Large intestine (tissue), 3 donors: ENCODE data around the gene CFAP126. TPM values are rescaled to one million over a fixed set of nuclear protein-coding genes. Genes with fewer than 3 reads are reported as not detected.
"Not testable (repeated sequence)": the region's sequence is repeated elsewhere in the genome, so short reads cannot be mapped to it uniquely, and the experiment has no call there.

Experiments
- DNase-seq, 2 donors: peaks; one replicate each; pipeline versions ENCODE4 v3.0.0 to v3.0.0-alpha.2; 2013
- H3K27ac ChIP-seq: one replicate; pipeline ENCODE4 v1.5.1; 2013; ENCODE audit warnings: low read length
- H3K27me3 ChIP-seq: 2 replicates; pipeline ENCODE4 v1.6.1; 2013; ENCODE audit warnings: low read length; ENCODE audit not compliant: control insufficient read depth, insufficient read depth
- H3K36me3 ChIP-seq: 2 replicates; pipeline ENCODE4 v1.6.1; 2013; ENCODE audit warnings: low read length; ENCODE audit not compliant: control insufficient read depth, insufficient read depth
- H3K4me1 ChIP-seq: one replicate; pipeline ENCODE4 v1.6.1; 2013; ENCODE audit warnings: low read length; ENCODE audit not compliant: control insufficient read depth, insufficient read depth
- H3K4me3 ChIP-seq: one replicate; pipeline ENCODE4 v1.5.1; 2013; ENCODE audit warnings: low read length
- H3K9me3 ChIP-seq: one replicate; pipeline ENCODE4 v1.6.1; 2013; ENCODE audit warnings: mild to moderate bottlenecking, low read depth, low read length, moderate library complexity; ENCODE audit not compliant: control insufficient read depth
- WGBS: methylation state at CpG from one replicate; pipeline ENCODE4 v1.1.5; 2013; ENCODE audit warnings: low lambda C conversion rate; ENCODE audit not compliant: insufficient coverage; 5-methylcytosine and 5-hydroxymethylcytosine counted together
- polyA plus RNA-seq: library from polyadenylated mRNA; unstranded; fragments of 120-200 nt; gene quantifications from one replicate; pipeline ENCODE4 v1.2.1, GENCODE V29; 2013

The CFAP126 gene
- polyA plus RNA-seq, 1 donor, result 0.15 TPM

DNA sequence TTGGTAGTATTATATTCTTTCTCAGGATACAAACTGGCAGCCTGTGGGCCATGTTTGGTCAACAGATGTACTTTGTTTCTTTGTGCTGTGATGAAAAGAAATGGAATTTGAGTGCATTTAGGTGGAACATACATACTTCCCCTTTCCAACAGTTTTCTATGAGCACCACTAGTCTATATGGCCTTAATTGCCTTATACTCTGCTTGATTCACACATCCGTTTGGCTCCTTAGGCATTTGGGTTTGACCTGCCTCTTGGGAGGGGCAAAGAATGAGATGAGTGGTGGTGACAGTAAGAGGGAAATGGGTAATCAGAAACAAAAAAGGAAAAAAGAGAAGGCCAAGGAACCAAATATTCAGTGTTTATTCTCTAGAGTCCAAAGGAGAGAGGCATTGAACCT, 17.0 kb downstream of the CFAP126 start:
- Histone ChIP-seq H3K4me1 (no peaks in the 10 kb centered on the region), H3K27ac (no peak overlapping the region), H3K27me3 (no peaks in the 10 kb centered on the region), H3K36me3 (peaks cover 11% of the 10 kb centered on the region), H3K4me3 (no peak overlapping the region), H3K9me3 (no peaks in the 10 kb centered on the region)
- 83% methylated on average over 1 of the region's 1 CpG for WGBS
- DNase-seq, result no peak

DNA sequence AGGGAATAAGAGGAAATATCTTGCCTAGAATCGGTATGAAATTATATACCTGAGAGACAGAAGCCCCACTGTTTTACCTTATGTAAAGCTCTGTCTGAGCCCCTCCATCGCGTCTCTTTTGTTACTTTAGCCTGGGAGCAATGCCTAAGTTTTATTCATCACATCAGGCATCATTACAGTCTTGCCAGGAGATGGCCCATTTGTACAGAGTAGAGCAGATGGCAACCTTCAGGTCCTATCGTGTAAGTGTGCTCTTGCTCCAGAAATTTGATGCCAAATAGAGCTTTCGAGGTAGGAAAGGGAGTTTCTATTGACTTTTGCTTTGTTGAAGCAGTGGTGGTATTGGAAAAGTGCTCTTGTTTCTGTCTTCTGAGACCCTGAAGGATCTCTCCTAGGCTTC, 24.9 kb downstream of the CFAP126 start:
- 100% methylated on average over 2 of the region's 5 CpGs for WGBS
- no peak overlapping the region for H3K4me3 ChIP-seq
- H3K27me3 ChIP-seq, result no peaks in the 10 kb centered on the region
- H3K9me3 ChIP-seq, result no peaks in the 10 kb centered on the region
- no peak for DNase-seq
- H3K27ac ChIP-seq, result no peak overlapping the region
- no peaks in the 10 kb centered on the region for H3K4me1 ChIP-seq
- H3K36me3 ChIP-seq, result peaks cover 44% of the 10 kb centered on the region

DNA sequence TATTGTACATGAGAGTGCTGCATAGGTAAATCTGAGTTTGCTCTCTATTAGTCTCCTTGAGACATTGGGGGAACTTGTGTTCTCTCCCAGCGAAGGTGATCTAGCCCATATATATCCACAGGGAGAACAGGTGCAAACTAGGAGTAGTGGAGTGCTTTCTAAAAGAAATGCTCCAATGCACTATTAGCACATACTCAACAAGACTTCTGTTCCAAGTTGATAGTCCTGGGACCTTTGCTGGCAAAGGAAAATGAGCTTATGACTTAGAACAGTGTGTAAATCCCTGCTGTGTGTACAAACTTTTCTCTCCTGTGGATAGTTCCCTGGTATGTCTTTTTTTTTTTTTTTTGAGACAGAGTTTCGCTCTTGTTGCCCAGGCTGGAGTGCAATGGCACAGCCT, 25.5 kb downstream of the CFAP126 start:
- H3K4me3 ChIP-seq, result no peak overlapping the region
- no peaks in the 10 kb centered on the region for H3K9me3 ChIP-seq
- no peak overlapping the region for H3K27ac ChIP-seq
- H3K27me3 ChIP-seq, result no peaks in the 10 kb centered on the region
- peaks cover 44% of the 10 kb centered on the region for H3K36me3 ChIP-seq
- no peaks in the 10 kb centered on the region for H3K4me1 ChIP-seq
- no peak for DNase-seq
- WGBS, result no CpG with 5 or more reads among the region's 2 CpGs

DNA sequence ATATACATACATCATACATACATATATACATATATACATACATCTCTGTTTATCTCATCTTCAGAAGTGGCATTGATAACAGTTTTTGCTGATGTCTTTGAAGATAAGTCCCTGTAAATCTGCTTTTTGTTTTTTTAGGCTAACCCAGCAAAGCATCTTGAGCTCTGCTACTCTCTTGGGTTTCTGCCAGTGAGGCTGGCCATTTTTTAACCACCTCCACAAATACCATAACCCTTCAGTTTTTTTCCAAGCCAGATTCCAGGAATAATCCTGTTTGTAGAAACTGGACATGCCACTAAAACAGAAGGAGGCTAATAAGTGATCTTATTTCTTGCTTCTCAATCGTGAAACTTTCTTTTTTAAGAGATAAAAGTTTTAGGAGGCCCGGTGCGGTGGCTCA, 31.9 kb downstream of the CFAP126 start:
- Histone ChIP-seq H3K4me1 (no peaks in the 10 kb centered on the region), H3K27me3 (no peaks in the 10 kb centered on the region), H3K36me3 (peaks cover 67% of the 10 kb centered on the region), H3K9me3 (no peaks in the 10 kb centered on the region), H3K4me3 (no peak overlapping the region), H3K27ac (no peak overlapping the region)
- no peak for DNase-seq
- WGBS, result no CpG with 5 or more reads among the region's 3 CpGs

DNA sequence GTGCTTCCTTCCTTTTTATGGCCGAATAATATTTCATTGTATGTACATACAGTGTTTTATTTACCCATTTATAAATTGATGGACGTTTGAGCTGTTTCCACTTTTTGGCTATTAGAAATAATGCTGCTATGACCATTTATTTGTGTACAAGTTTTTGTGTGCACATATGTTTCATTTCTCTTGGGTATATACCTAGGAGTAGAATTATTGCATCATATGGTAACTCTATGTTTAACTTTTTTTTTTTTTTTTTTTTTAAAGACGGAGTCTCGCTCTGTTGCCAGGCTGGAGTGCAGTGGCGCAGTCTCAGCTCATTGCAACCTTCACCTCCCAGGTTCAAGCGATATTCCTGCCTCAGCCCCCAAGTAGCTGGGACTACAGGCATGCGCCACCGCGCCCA, 34.5 kb downstream of the CFAP126 start:
- Histone ChIP-seq H3K4me1 (no peaks in the 10 kb centered on the region), H3K27ac (no peak overlapping the region), H3K4me3 (no peak overlapping the region), H3K27me3 (no peaks in the 10 kb centered on the region), H3K9me3 (no peaks in the 10 kb centered on the region), H3K36me3 (peaks cover 72% of the 10 kb centered on the region)
- DNase-seq, result no peak
- WGBS, result no CpG with 5 or more reads among the region's 9 CpGs

DNA sequence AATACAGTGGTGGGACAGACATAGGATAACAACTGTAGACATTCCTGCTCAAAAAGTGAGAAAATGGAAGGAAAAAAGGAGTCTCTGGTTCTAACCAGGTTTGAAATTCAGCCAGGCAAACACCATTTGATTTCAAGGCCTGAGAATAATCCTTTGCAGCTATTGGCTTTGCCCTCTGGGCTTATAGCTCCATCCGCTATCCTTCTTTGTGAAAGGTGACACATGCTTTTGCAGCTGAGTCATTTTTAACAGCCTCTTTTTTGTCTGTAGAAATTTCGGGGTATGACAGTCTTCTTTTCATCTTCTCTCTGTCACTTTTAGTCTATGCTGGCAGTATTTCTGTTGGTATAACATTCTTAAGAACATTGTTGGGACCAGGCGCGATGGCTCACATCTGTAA, 37.3 kb downstream of the CFAP126 start:
- H3K27ac ChIP-seq, result no peak overlapping the region
- no peak for DNase-seq
- no peaks in the 10 kb centered on the region for H3K27me3 ChIP-seq
- H3K4me1 ChIP-seq, result no peaks in the 10 kb centered on the region
- H3K36me3 ChIP-seq, result peaks cover 70% of the 10 kb centered on the region
- no CpG with 5 or more reads among the region's 4 CpGs for WGBS
- no peaks in the 10 kb centered on the region for H3K9me3 ChIP-seq
- H3K4me3 ChIP-seq, result no peak overlapping the region

DNA sequence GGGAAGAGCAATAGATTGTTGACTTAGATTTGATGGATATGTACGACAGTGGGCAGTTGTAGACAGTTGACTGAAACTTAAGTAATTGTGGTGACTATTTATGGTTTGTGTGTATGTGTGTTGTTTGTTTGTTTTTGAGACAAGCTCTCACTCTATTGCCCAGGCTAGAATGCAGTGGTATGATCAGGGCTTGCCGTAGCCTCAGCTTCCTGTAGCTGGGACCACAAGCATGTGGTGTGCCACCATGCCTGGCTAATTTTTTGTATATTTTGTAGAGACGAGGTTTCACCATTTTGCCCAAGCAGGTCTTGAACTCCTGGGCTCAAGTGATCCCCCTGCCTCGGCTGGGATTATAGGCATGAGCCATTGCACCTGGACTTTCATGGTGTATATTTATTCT, 43.7 kb downstream of the CFAP126 start:
- no CpG with 5 or more reads among the region's 4 CpGs for WGBS

DNA sequence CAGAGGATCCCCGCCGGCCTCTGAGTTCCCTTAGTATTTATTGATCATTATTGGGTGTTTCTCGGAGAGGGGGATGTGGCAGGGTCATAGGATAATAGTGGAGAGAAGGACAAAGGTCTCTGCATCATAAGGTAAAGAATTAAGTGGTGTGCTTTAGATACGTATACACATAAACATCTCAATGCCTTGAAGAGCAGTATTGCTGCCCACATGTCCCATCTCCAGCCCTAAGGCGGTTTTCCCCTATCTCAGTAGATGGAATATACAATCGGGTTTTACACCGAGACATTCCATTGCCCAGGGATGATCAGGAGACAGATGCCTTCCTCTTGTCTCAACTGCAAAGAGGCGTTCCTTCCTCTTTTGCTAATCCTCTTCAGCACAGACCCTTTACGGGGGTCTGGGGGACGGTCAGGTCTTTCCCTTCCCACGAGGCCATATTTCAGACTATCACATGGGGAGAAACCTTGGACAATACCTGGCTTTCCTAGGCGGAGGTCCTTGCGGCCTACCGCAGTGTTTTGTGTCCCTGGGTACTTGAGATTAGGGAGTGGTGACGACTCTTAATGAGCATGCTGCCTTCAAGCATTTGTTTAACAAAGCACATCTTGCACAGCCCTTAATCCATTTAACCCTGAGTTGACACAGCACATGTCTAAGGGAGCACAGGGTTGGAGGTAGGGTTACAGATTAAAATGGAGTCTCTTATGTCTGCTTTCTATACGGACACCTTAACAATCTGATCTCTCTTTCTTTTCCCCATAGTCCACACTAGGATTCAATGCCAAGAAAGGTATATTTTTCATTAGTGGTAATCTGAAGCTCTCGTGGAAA, 51.6 kb downstream of the CFAP126 start:
- not testable (repeated sequence) for H3K9me3 ChIP-seq, H3K27ac ChIP-seq, H3K4me3 ChIP-seq, H3K27me3 ChIP-seq, H3K36me3 ChIP-seq, DNase-seq
- peaks cover 10% of the 10 kb centered on the region for H3K4me1 ChIP-seq
- WGBS, result 100% methylated on average over 1 of the region's 17 CpGs

More for the DNA sequence above, 43.7 kb downstream of the CFAP126 start:
- Histone ChIP-seq H3K27me3 (no peaks in the 10 kb centered on the region), H3K4me1 (peaks cover 4% of the 10 kb centered on the region), H3K36me3 (peaks cover 29% of the 10 kb centered on the region), H3K27ac (no peak overlapping the region), H3K9me3 (no peaks in the 10 kb centered on the region), H3K4me3 (no peak overlapping the region)
- no peak for DNase-seq

Other genes starting within 250 kb of the CFAP126 start
- 72.5 TPM for gene PFDN2, start 249.8 kb downstream of the CFAP126 start, polyA plus RNA-seq
- gene NIT1, start 249.8 kb downstream of the CFAP126 start, polyA plus RNA-seq, result 80.6 TPM
- gene DEDD, start 235.2 kb downstream of the CFAP126 start, polyA plus RNA-seq, result 33.0 TPM
- 135 TPM for gene UFC1, start 213.9 kb downstream of the CFAP126 start, polyA plus RNA-seq
- gene USP21, start 208.4 kb downstream of the CFAP126 start, polyA plus RNA-seq, result 29.4 TPM
- 26.2 TPM for gene PPOX, start 201.4 kb downstream of the CFAP126 start, polyA plus RNA-seq
- gene B4GALT3, start 190.4 kb downstream of the CFAP126 start, polyA plus RNA-seq, result 38.4 TPM
- 1.2 TPM for gene ADAMTS4, start 168.8 kb downstream of the CFAP126 start, polyA plus RNA-seq
- gene NDUFS2, start 165.5 kb downstream of the CFAP126 start, polyA plus RNA-seq, result 125 TPM
- gene FCER1G, start 152.6 kb downstream of the CFAP126 start, polyA plus RNA-seq, result 35.9 TPM
- 29.3 TPM for gene APOA2, start 144.2 kb downstream of the CFAP126 start, polyA plus RNA-seq
- gene TOMM40L, start 141.8 kb downstream of the CFAP126 start, polyA plus RNA-seq, result 16.2 TPM
- 13.1 TPM for gene NR1I3, start 129.7 kb downstream of the CFAP126 start, polyA plus RNA-seq
- gene PCP4L1, start 109.1 kb downstream of the CFAP126 start, polyA plus RNA-seq, result 9.4 TPM
- gene MPZ, start 57.9 kb downstream of the CFAP126 start, polyA plus RNA-seq, result 10.1 TPM
- gene SDHC, start 53.5 kb downstream of the CFAP126 start, polyA plus RNA-seq, result 194 TPM
- 3.0 TPM for gene FCGR2A, start 137.6 kb upstream of the CFAP126 start, polyA plus RNA-seq
- 0.46 TPM for gene HSPA6, start 156.7 kb upstream of the CFAP126 start, polyA plus RNA-seq
- 3.1 TPM for gene FCGR3A, start 181.9 kb upstream of the CFAP126 start, polyA plus RNA-seq